IPS DF 6.9 (cell line): Measurements from ENCODE around the gene ASB6.

ENCODE experiments used
- DNase-seq: peaks from one replicate; pipeline ENCODE4 v3.0.0-alpha.2; 2013; ENCODE audit warnings: low read depth, low spot score
- H3K27ac ChIP-seq: one replicate; pipeline ENCODE4 v1.5.1; 2013; ENCODE audit warnings: low read length, control low read depth
- H3K27me3 ChIP-seq: 2 replicates; pipeline ENCODE4 v1.6.1; 2013; ENCODE audit warnings: mild to moderate bottlenecking, low read length; ENCODE audit not compliant: control insufficient read depth, insufficient read depth
- H3K36me3 ChIP-seq: 2 replicates; pipeline ENCODE4 v1.6.1; 2013; ENCODE audit warnings: low read length; ENCODE audit not compliant: control insufficient read depth, insufficient read depth
- H3K4me1 ChIP-seq: 2 replicates; pipeline ENCODE4 v1.6.1; 2013; ENCODE audit warnings: low read length; ENCODE audit not compliant: control insufficient read depth, insufficient read depth
- H3K4me3 ChIP-seq: 2 replicates; pipeline ENCODE4 v1.5.1; 2013; ENCODE audit warnings: mild to moderate bottlenecking, low read length
- H3K9me3 ChIP-seq: 2 replicates; pipeline ENCODE4 v1.6.1; 2013; ENCODE audit warnings: low read length, inconsistent platforms; ENCODE audit not compliant: control insufficient read depth, insufficient read depth
- WGBS: extraction: QIAGEN DNeasy Blood & Tissue Kit; methylation state at CpG from one replicate; pipeline ENCODE4 v1.1.7; 2013; ENCODE audit warnings: mixed read lengths, missing lambda C conversion rate; ENCODE audit not compliant: insufficient read length, insufficient coverage; 5-methylcytosine and 5-hydroxymethylcytosine counted together

ASB6 gene

GRCh38 chr9:129655154-129655553 lies 13.2 kb upstream of the ASB6 start:
- Histone ChIP-seq H3K9me3 (no peaks in the 10 kb centered on the region), H3K4me1 (no peaks in the 10 kb centered on the region), H3K27me3 (no peaks in the 10 kb centered on the region), H3K4me3 (no peak overlapping the region), H3K27ac (no peak overlapping the region), H3K36me3 (no peaks in the 10 kb centered on the region)
- WGBS, result no CpG with 5 or more reads among the region's 7 CpGs
- no peak for DNase-seq

- no CpG with 5 or more reads among the region's 20 CpGs for WGBS
Observed at GRCh38 chr9:129654554-129655040, 12.6 kb upstream of the ASB6 start.

GRCh38 chr9:129653823-129654553 lies 12.0 kb upstream of the ASB6 start:
- no CpG with 5 or more reads among the region's 19 CpGs for WGBS
- Histone ChIP-seq H3K36me3 (no peaks in the 10 kb centered on the region), H3K4me1 (no peaks in the 10 kb centered on the region), H3K9me3 (no peaks in the 10 kb centered on the region), H3K4me3 (no peak overlapping the region), H3K27ac (no peak overlapping the region), H3K27me3 (no peaks in the 10 kb centered on the region)
- DNase-seq, result no peak

More at GRCh38 chr9:129654554-129655040, 12.6 kb upstream of the ASB6 start:
- H3K4me3 ChIP-seq, result no peak overlapping the region
- H3K4me1 ChIP-seq, result no peaks in the 10 kb centered on the region
- no peaks in the 10 kb centered on the region for H3K36me3 ChIP-seq
- H3K9me3 ChIP-seq, result no peaks in the 10 kb centered on the region
- no peak overlapping the region for H3K27ac ChIP-seq
- no peak for DNase-seq
- no peaks in the 10 kb centered on the region for H3K27me3 ChIP-seq

GRCh38 chr9:129650680-129651235 lies 8.8 kb upstream of the ASB6 start:
- Histone ChIP-seq H3K27ac (no peak overlapping the region), H3K4me1 (no peaks in the 10 kb centered on the region), H3K4me3 (no peak overlapping the region), H3K27me3 (no peaks in the 10 kb centered on the region), H3K9me3 (no peaks in the 10 kb centered on the region), H3K36me3 (no peaks in the 10 kb centered on the region)
- WGBS, result no CpG with 5 or more reads among the region's 10 CpGs
- DNase-seq, result no peak

GRCh38 chr9:129649726-129650679 lies 8.1 kb upstream of the ASB6 start:
- no CpG with 5 or more reads among the region's 20 CpGs for WGBS
- H3K27me3 ChIP-seq, result no peaks in the 10 kb centered on the region
- no peaks in the 10 kb centered on the region for H3K4me1 ChIP-seq
- no peak overlapping the region for H3K27ac ChIP-seq
- no peak overlapping the region for H3K4me3 ChIP-seq
- no peak for DNase-seq
- H3K36me3 ChIP-seq, result no peaks in the 10 kb centered on the region
- no peaks in the 10 kb centered on the region for H3K9me3 ChIP-seq

- Histone ChIP-seq H3K4me3 (no peak overlapping the region), H3K4me1 (no peaks in the 10 kb centered on the region), H3K27me3 (no peaks in the 10 kb centered on the region), H3K9me3 (no peaks in the 10 kb centered on the region), H3K36me3 (no peaks in the 10 kb centered on the region), H3K27ac (no peak overlapping the region)
- no CpG with 5 or more reads among the region's 10 CpGs for WGBS
- DNase-seq, result no peak
Observed at GRCh38 chr9:129648764-129649115, 6.8 kb upstream of the ASB6 start.

- no peaks in the 10 kb centered on the region for H3K27me3 ChIP-seq
- H3K27ac ChIP-seq, result no peak overlapping the region
- no peaks in the 10 kb centered on the region for H3K9me3 ChIP-seq
- H3K36me3 ChIP-seq, result no peaks in the 10 kb centered on the region
- H3K4me3 ChIP-seq, result no peak overlapping the region
- WGBS, result 97% methylated on average over 4 of the region's 16 CpGs
- DNase-seq, result no peak
- no peaks in the 10 kb centered on the region for H3K4me1 ChIP-seq
Observed at GRCh38 chr9:129648092-129648763, 6.3 kb upstream of the ASB6 start.

GRCh38 chr9:129647635-129648034 lies 5.7 kb upstream of the ASB6 start:
- Histone ChIP-seq H3K4me3 (no peak overlapping the region), H3K9me3 (no peaks in the 10 kb centered on the region), H3K4me1 (no peaks in the 10 kb centered on the region), H3K27me3 (no peaks in the 10 kb centered on the region), H3K36me3 (no peaks in the 10 kb centered on the region), H3K27ac (no peak overlapping the region)
- DNase-seq, result no peak
- WGBS, result 100% methylated on average over 8 of the region's 10 CpGs

- Histone ChIP-seq H3K4me1 (no peaks in the 10 kb centered on the region), H3K9me3 (no peaks in the 10 kb centered on the region), H3K27ac (no peak overlapping the region), H3K27me3 (no peaks in the 10 kb centered on the region), H3K4me3 (no peak overlapping the region), H3K36me3 (no peaks in the 10 kb centered on the region)
- no CpG with 5 or more reads among the region's 7 CpGs for WGBS
- DNase-seq, result no peak
Observed at GRCh38 chr9:129646654-129647053, 4.7 kb upstream of the ASB6 start.

GRCh38 chr9:129646252-129646651 lies 4.3 kb upstream of the ASB6 start:
- Histone ChIP-seq H3K27me3 (no peaks in the 10 kb centered on the region), H3K4me3 (no peak overlapping the region), H3K9me3 (no peaks in the 10 kb centered on the region), H3K36me3 (no peaks in the 10 kb centered on the region), H3K4me1 (peaks cover under 1% of the 10 kb centered on the region; the same call in 1 of the 2 replicates), H3K27ac (no peak overlapping the region)
- no CpG with 5 or more reads among the region's 12 CpGs for WGBS
- DNase-seq, result no peak
